NCI-H774 (cell line): ENCODE measurements around the gene BTN2A1.

Experiments
- DNase-seq: peaks from one replicate; lab custom pipeline; 2025; lab: John Stamatoyannopoulos, UW

BTN2A1 gene

DNA sequence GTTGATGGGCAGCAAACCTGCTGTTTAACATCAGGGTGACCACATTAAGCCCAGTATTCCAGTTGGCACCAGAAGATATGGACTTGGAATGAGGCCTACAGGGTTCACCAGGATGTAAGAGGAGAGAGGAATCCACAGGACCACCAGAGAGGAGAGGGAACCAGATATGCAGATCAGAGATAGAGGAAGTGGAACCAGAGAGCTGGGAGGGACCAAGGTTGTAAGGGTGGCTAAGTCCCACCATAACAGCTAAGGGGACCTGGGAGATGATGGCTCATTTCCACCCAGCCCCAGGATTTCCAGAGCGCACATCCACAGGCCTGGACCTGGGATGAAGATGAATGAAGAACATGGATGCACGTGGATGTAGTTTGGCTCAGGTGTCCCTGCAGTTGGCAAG lies 11.1 kb downstream of the BTN2A1 start:
- no peak for DNase-seq

DNA sequence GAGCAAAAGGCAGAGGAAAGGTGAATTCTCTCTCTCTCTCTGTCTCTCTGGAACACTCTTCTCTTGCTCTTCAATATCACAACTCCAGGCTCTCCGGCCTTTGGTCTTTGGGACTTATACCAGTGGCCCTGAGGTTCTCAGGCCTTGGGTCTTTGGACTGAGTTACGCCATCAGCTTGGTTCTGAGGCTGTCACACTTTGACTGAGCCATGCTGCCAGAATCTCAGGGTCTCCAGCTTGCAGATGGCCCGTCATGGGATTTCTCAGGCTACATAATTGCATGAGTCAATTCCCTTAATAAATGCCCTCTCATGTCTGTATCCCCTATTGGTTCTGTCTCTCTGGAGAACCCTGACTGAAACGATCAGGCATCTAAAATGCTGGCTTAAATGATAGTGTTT lies 12.9 kb downstream of the BTN2A1 start:
- DNase-seq = no peak

DNA sequence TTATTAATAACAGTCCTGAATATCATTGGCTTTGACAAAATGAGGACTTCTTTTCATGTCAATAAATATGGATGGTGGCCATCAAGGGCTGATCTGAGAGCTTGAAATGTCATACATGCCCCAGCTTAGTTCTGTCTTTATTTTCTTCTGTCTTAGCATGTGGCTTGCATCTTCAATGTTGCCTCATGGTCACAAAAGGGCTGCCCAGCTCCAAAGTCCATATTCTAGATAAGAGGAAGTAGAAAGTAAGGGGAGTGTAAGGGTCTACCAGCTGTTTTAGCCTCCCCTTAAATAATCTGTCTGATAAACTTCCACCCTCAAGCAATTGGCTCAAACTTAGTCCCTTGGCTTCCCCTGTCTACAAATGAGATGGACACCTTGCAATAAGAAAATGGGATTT lies 14.2 kb downstream of the BTN2A1 start:
- DNase-seq = no peak

DNA sequence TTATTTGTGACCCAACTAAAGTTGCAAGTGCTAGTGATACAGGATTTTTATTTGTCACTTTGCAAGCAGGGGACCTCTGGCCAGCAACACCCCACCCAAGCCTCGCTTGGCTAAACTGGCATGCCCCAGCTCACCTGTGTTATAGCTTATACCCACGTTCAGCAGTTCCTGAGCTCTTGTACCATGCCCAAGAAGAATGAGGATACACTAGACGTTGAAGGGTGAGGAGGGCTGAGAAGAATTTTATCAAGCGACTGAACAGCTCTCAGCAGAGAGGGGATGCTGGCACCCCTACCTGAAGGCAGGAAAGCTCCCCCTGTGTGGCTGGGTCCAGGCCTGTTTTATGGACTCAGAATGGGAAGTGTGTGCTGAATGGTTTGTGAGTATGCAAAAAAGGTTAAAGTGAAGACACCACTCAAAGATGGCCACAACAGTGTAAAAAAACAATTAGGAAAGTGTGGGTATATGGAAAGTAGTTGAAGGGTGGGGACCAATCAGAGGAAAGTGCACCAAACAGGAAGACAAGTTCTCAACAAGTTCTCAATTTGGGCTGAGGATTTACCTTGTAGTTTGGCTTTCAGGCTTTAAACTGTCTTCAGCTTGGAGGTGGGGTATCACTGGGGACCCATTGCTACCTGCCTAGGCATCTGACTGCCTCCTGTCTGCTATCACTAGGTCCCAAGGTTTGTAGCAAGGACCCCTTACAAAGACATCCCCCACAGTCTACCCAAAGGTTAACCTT lies 15.0 kb downstream of the BTN2A1 start:
- DNase-seq = no peak

DNA sequence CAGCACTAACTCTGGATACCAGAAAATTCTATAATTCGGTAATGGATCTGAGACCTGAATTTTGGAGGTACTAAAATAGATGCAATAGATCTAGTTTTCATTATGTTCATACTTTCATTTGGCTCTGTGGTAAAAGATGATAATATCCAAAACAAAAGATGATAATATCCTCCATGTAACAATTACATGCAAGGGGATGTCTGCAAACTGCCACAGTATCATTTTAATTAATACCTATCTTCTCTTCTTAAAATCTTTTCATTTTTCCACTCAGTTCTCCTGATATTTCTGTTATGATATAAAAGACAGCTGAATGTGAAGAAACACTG lies 15.6 kb downstream of the BTN2A1 start:
- DNase-seq = no peak

DNA sequence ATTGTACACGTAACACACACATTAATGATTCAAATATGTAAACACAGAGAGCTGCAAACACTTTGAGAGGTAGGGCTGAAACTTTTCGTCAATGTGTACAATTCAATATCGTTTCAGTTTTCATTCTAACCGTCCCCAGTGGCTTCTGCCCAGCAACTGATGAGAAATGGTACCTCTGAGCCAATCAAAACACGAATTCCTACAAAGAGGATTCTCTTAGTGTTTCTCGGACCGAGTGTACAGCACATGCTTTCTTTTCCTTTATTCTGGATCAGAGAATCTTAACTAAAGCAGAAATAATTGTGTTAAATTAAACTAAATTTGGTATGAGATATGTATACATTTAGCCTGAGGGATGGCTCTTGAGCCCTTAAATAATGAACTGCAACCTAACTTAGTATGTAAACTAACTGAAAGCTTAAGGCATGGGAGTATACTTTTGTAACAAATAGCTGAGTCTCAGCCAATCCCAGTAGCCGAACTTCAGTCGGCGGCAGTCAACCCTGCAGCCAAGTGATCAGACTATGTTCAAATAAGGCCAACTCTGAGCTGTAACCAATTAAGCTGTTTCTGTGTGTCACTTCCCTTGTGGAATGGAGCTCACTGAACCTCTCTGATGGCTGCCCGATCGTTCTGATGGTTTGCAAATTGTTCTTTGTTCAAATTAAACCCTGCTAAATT lies 16.1 kb downstream of the BTN2A1 start:
- DNase-seq = peak; percentile 78

DNA sequence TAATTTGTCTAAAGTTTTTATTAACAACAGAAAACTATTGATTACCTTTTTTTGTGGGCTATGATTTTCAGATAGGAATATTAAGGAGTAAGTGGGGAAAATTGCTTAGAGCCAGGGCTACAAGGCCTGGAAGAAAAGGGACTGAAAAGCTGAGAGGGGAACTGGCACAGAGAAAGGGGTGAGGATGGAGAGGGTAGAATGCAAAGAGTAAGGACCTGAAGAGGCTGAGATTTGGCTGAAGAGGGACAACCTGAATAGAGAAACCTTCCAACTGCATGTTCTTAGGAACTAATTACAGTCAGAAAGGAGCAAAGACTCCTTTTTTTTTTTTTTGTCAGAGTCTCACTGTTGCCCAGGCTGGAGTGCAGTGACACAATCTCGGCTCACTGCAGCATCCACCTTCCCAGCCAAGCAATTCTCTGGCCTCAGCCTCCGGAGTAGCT lies 16.7 kb downstream of the BTN2A1 start:
- no peak for DNase-seq

DNA sequence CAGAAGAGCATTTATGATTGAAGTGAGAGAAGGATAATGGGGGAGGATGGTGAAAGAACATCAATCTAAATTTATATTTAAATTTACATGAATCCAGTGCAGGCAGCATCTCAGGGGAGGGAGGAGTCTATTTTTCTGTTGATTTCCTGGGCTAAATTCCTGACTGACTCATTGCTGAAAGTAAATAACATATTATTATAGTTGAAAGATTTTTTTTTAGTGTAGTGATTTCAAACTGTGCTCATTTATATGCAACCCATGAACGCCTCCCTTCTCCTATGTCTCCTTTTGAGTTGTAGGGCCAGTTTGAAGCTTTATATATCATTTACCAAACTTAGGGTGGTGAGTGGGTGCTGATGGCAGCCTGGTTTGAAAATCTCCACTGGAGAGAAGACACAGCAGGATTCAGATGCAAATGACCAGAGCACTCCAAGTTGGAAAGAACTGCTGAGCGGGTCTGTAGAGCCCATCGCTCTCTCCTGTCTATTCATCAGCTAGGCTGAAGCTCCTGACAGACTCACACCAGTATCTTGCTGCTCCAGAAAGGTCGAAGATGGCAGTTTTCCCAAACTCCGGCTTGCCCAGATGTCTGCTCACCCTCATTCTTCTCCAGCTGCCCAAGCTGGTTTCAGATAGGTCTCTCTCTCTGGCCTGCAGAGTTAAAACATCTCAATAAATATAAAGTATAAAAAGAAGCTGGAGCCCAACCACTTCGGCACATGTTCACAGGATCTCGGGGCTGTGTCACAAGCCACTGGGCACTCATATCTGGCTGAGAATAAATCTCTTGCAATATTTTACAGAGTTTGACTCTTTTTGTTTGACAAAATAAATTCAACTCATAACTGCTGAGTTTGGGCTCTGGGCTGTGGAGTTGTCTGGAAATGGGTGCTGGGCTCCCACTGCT lies 18.3 kb downstream of the BTN2A1 start:
- no peak for DNase-seq

DNA sequence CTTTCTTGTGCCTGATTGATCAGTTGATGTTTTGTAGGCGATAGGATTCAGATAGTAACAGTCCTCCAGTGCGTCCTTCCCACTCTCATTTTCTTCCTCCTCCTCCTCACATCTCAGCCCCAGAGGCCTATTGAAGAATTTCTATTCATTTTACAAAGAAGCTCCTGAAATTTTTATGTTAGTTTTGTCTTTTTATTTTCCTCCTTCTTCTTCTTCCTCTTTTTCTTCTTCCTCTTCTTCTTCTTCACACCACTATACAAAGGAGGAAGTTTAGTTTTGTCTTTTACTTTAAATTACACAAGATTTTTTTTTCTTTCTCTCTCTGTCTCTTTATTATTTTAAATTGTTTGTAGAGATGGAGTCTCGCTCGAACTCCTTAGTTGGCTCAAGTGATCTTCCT lies 19.1 kb downstream of the BTN2A1 start:
- no peak for DNase-seq

DNA sequence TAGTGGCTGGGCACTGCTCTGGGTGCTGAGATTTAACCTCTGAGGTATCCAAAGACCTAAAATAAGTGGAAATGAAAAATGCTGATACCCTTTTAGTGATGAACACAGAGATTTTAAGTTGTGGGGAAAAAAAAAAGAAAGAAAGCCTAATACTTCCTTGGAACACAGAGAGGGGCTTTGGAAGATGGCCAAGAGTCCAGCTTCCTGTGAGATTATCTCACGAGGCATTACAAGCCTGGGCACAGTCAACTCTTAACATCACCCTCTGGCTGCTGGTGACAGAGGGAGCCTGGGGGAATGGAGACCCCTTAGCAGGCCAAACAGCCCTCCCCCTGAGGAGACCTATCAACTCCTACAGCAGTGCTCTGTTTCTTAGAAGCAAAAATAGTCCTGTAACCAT lies 19.7 kb downstream of the BTN2A1 start:
- DNase-seq = no peak

DNA sequence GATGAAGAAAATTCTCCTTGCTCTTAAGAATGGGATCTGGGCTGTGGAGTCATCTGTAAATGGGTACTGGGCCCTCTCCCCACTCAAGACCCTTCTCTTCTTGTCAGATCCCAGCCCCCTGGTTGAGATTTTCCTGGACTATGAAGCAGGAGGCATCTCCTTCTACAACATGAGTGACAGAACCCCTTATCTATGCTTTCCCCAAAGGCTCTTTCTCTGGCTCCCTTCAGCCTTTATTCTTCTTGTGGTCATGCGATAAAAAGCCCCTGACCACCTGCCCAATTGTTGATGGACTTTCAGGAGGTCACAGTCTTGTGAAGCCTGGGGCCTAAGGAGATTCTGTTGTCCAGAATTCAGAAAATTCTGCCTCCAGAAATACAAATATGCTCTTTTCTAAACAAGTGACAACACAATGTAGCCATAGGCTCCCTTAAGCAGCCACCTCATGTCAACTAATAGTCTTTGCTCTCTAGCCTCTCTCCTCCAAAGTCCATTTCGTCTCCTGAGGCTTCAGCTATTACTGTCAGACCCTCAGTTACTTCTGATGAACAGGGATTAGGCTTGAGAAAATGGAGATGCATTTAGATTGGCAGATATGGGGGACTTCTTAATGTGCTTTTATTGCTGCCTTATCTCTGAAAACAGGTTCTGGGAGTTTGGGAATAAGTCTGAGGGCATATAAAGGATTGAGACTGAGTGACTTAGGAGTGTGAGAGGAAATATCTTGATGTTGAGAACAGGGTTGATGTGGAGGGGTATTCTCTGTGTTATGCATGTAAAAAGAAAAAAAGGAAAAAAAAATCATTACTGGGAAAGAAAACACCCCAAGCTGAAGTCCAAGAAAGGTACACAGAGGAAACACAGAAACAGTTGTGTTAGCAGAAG lies 20.6 kb downstream of the BTN2A1 start:
- DNase-seq = no peak

DNA sequence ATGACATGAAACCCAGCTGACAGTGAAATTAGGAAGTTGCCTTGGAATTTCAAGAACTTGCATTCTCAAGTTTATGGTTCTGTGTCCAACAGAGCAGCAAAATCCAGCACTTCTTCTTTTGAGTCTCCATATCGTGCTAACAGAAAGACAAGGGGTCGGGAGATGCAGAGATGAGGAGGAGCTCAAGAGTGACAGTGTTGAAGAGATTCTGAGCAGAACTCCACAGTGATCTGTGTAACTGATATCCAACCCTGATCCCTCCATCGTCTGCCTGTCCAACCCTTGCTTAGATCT lies 21.2 kb downstream of the BTN2A1 start:
- DNase-seq = no peak

DNA sequence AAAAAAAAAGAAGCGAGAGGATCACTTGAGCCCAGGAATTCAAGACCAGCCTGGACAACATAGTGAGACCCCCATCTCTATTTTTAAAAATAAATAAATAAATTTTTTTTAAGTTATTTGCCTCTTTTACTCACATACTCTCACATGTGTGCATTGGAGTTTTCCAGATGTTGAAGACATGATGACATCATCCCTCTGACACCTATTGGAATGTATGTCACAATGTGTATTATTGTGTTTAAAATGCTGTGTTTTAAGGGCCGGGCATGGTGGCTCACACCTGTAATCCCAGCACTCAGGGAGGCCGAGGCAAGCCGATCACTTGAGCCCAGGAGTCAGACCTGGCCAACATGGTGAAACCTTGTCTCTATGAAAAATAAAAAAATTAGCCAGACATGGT lies 24.6 kb downstream of the BTN2A1 start:
- DNase-seq = no peak

DNA sequence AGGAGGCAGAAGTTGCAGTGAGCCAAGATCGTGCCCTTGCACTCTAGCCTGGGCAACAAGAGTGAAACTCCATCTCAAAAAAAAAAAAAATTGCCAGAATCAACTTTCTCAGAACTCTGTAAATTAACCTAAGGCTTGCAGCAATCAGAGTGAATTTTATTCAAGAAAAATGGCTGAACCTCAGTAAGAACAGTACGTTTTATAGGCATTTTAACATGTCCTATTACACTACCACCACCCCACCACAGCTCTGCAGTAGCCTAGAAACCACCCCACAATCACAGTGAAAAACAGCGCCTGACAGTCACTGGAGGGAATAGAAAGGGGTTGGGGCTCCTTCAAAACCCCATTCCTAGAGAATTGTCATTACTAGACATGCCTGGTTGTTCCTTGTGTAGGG lies 26.0 kb downstream of the BTN2A1 start:
- no peak for DNase-seq

DNA sequence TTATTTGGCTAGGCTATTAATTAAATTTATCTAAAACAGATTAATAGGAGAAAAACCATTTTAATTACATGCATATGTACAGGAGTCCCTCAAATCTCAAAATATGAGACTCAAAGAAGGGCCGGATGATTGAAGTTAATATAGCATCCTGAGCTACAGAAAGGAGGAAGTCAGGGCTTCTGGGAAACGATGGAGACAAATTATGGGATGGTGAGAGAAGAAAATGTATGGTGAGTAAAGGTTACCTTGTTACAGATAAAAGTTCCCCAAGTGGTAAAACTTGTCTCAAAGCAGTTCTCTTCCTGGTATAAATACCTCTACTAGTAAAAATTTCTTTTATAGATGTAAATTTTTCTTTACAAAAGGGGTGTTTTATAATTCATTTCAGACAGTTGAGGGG lies 26.4 kb downstream of the BTN2A1 start:
- no peak for DNase-seq

DNA sequence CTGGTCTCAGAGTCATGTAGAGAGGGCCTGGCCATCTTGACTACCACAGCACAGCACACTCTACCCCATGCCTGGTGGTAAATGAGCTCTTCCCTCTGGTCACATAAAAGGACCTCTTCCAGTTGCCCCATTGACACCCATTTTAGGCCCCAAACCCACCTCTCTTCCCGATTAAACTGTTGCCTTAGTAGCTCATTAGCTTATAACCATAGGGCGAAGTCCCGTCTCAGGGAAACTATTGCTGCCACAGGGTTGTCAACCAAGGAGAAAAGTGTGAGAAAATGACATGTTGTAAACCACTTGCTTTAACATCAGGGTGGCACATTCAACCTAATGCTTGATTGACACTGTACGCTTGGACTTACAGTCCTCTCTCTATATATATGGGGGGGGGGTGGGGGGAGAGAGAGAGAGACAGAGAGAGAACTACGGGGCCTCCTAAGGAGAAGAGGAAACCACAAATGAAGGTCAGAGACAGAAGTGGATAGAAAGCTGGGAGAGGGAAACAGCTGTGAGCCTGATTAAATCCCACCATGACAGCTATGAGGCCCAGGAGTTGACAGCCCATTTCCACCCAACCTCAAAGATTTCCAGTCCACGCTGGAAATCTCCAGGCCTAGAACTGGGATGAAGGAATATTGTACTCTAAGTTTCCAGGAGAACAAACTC lies 27.5 kb downstream of the BTN2A1 start:
- DNase-seq = no peak

DNA sequence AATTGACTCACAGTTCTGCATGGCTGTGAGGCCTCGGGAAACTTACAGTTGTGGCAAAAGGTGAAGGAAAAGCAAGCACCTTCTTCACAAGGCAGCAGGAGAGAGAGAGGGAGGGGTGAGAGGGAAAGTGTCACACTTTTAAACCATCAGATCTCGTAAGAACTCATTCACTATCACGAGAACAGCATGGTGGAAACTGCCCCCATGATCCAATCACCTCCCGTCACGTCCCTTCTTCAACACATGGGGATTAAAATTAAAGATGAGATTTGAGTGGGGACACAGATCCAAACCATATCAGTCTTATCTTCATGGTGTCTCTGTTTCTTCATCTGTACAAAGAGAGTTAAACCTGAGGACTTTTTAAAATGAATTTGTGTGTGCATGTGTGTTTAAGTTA lies 28.6 kb downstream of the BTN2A1 start:
- no peak for DNase-seq

DNA sequence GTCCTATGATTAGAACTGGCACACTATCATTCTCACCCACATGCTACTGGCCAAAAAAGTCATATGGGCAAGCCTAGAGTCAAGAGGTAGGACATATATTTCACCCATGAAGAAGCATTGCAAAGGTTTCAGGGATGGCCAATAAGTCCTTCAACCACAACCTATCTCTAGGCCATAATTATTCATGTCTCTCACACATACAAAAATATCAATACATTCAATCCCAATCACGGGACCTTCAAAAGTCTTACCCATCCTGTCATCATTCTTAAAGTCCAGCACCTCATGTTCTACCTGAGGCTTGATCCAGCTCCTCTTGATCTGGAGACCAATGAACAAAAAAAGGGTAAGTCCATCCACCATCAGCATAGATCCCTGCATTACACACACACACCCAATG lies 29.7 kb downstream of the BTN2A1 start:
- DNase-seq = no peak

DNA sequence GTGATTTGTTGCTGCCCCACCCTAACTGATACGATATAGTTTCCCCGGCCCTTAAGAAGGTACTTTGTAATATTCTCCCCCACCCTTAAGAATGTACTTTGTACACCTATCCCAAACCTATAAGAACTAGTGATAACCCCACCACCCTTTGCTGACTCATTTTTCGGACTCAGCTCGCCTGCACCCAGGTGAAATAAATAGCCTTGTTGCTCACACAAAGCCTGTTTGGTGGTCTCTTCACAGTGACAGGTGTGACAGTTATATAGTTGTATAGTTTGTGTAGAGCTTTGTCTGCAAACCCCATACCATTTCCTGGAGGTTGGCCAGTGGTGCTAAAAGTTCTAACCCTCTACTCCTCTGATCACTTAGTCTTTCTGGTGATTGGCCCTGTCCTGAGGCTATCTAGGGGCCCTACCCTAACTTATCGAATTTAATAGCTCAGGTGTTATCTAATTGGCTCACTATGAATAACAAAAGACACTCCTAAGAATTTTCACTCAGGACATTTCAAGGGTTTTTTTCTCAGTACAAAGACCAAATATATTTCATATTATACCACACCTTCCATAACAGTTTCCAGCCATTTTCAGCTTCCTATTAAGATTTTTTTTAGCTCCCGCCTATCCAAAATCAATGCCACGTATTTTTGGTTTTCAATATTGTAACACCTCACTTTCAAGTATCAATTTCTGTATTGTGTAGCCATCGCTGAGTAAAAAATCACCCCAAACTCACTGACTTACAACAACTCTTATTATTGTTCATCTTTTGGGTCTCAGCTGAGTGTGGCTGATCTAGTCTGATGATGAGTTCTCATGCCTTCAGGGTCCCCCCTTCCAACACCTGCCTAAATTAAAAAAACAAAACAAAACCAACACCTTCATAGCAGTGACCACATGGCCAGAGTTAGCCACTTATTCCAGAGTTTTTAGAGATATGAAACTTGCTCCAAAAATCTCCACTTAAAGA lies 32.5 kb downstream of the BTN2A1 start:
- no peak for DNase-seq

DNA sequence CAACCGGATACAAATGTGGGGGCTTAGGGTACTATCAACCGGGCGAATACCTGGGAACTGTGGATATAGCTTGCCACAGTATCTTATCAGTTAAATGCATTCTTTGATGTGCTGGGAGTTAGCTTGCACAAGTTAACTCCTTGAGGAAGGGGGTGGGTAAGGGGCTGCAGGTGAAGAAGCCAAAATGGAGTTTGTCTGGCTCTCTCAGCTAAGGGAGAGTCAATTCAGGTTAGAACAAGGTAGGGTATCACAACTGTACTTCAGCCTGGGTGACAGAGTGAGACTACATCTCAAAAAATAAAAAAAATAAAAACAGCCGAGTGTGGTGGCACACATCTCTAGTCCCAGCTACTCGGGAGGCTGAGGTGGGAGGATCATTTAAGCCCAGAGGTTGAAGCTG lies 33.8 kb downstream of the BTN2A1 start:
- no peak for DNase-seq
